Myometrial cell (primary cell): Measurements from ENCODE around the gene MRFAP1. TPM values are rescaled to one million over a fixed set of nuclear protein-coding genes. Genes with fewer than 3 reads are reported as not detected.

Source experiments
- total RNA-seq: library from RNA; depleted of rRNA; stranded (reverse); fragments of >200 nt; gene quantifications from 2 replicates; pipeline ENCODE4 v1.2.3, GENCODE V29; 2015

The MRFAP1 gene
- 273 and 321 TPM in 2 replicates for total RNA-seq

DNA sequence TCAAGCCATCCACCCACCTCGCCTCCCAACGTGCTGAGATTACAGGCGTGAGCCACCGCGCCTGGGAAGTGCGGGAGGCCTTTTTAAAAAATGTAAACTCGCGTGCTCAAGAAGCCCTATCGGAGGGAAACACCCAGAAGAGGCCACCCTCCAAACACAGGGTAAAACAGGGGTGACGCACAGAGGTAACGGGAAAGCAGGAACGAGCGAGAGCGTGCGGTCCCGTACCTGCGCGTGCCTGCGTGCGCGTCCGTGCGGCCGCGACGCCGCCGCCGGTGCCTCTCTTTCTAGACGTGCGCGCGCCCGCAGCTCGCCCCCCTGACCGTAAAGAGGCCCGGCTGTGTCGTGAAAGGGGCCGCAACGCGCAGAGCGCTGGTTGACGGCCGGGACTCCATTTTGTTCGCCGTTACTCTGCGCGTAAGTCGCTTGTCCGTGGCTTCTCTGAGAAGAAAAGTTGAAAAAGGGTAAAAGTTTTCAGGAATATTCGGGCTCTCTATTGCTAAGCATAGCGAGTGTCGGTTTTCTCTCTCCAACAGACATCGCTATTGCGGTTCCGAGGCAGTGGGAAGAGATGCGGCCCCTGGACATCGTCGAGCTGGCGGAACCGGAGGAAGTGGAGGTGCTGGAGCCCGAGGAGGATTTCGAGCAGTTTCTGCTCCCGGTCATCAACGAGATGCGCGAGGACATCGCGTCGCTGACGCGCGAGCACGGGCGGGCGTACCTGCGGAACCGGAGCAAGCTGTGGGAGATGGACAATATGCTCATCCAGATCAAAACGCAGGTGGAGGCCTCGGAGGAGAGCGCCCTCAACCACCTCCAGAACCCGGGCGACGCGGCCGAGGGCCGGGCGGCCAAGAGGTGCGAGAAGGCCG lies at the start of gene MRFAP1:
MRFAP1 (plus strand) TSS at position 394 of the 872 bp plus-strand sequence; CDS start at position 572, 178 bp downstream.

Other genes with a start within 250 kb of the MRFAP1 start
- not detected in 2 replicates for gene PPP2R2C, start 168.1 kb upstream of the MRFAP1 start, total RNA-seq
- gene MAN2B2, start 65.5 kb upstream of the MRFAP1 start, total RNA-seq = 22.5 and 23.6 TPM in 2 replicates
- not detected in 2 replicates for gene S100P, start 53.2 kb downstream of the MRFAP1 start, total RNA-seq
- gene MRFAP1L1, start 69.2 kb downstream of the MRFAP1 start, total RNA-seq = 42.2 and 47.6 TPM in 2 replicates
- gene BLOC1S4, start 75.5 kb downstream of the MRFAP1 start, total RNA-seq = 24.2 and 25.5 TPM in 2 replicates
- 5.5 and 10.3 TPM in 2 replicates for gene KIAA0232, start 142.0 kb downstream of the MRFAP1 start, total RNA-seq